LNCAP (cell line): Measurements from ENCODE around the gene MYOF.

ENCODE experiments used
- CTCF ChIP-seq: fragments of 450-650 bp; IDR thresholded peaks from 2 replicates; pipeline ENCODE4 v1.5.1; 2017; ENCODE audit warnings: mild to moderate bottlenecking

Gene MYOF

GRCh38 chr10:93398528-93398927 is 83.6 kb downstream of the MYOF start:
- TF ChIP-seq CTCF, result no peak

GRCh38 chr10:93397020-93397419 is 85.1 kb downstream of the MYOF start:
- TF ChIP-seq CTCF, result no peak

GRCh38 chr10:93393211-93393610 is 88.9 kb downstream of the MYOF start:
- TF ChIP-seq CTCF, result no peak

- TF ChIP-seq CTCF, result no peak
These were observed 90.0 kb downstream of the MYOF start for GRCh38 chr10:93392121-93392520.

- no peak for TF ChIP-seq CTCF
These were observed 91.6 kb downstream of the MYOF start for GRCh38 chr10:93390306-93391090.

GRCh38 chr10:93386631-93387369 is 95.3 kb downstream of the MYOF start:
- TF ChIP-seq CTCF, result no peak

- no peak for TF ChIP-seq CTCF
These were observed 96.8 kb downstream of the MYOF start for GRCh38 chr10:93385345-93385744.
